Mesenchymal stem cell (in vitro differentiated cells and primary cell): ENCODE results near the gene RNU1-4.
A peak's percentile ranks its signal among the peaks of the same experiment; 100 is the strongest.
"Not testable (repeated sequence)": the region's sequence is repeated elsewhere in the genome, so short reads cannot be mapped to it uniquely, and the experiment has no call there.

Experiments
- DNase-seq: peaks from one replicate; pipeline ENCODE4 v3.0.0-alpha.2; 2013
- H2AFZ ChIP-seq: one replicate; pipeline ENCODE4 v1.6.1; 2013; ENCODE audit warnings: low read depth, mild to moderate bottlenecking, control low read depth, inconsistent platforms, low read length, moderate library complexity
- H2AK5ac ChIP-seq: 2 replicates; pipeline ENCODE4 v1.6.1; 2013; ENCODE audit warnings: low read length, moderate library complexity, mild to moderate bottlenecking, inconsistent platforms; ENCODE audit not compliant: severe bottlenecking
- H2BK120ac ChIP-seq: one replicate; pipeline ENCODE4 v1.6.1; 2013; ENCODE audit warnings: low read depth, mild to moderate bottlenecking, inconsistent platforms, low read length, moderate library complexity
- H2BK12ac ChIP-seq, 2 experiments: one replicate each; pipeline ENCODE4 v1.6.1; 2013; ENCODE audit warnings: inconsistent platforms in 2 of 2, low read length in 2 of 2, mild to moderate bottlenecking in 2 of 2, moderate library complexity in 2 of 2, control low read depth in 1 of 2
- H2BK15ac ChIP-seq: one replicate; pipeline ENCODE4 v1.6.1; 2013; ENCODE audit warnings: mild to moderate bottlenecking, low read depth, inconsistent platforms; ENCODE audit not compliant: poor library complexity, severe bottlenecking
- H2BK5ac ChIP-seq: 2 replicates; pipeline ENCODE4 v1.6.1; 2013; ENCODE audit warnings: low read depth, mild to moderate bottlenecking, low read length, control low read depth, inconsistent platforms; ENCODE audit not compliant: poor library complexity, severe bottlenecking
- H3K14ac ChIP-seq, 2 experiments: one replicate each; pipeline ENCODE4 v1.6.1; 2013; ENCODE audit warnings: inconsistent platforms in 2 of 2, low read length in 2 of 2, control low read depth in 1 of 2, mild to moderate bottlenecking in 1 of 2, moderate library complexity in 1 of 2
- H3K18ac ChIP-seq, 2 experiments: one replicate each; pipeline ENCODE4 v1.6.1; 2013; ENCODE audit warnings: inconsistent platforms in 2 of 2, low read length in 2 of 2, control low read depth in 1 of 2, low read depth in 1 of 2, mild to moderate bottlenecking in 1 of 2
- H3K23ac ChIP-seq, 2 experiments: one replicate each; pipeline ENCODE4 v1.6.1; 2013; ENCODE audit warnings: inconsistent platforms in 2 of 2, low read length in 2 of 2, mild to moderate bottlenecking in 2 of 2, moderate library complexity in 2 of 2, control low read depth in 1 of 2
- H3K27ac ChIP-seq: 2 replicates; pipeline ENCODE4 v1.5.1; 2013; ENCODE audit warnings: mild to moderate bottlenecking, moderate library complexity, low read length, control low read depth, inconsistent platforms; ENCODE audit not compliant: poor library complexity, severe bottlenecking
- H3K27me3 ChIP-seq, 2 experiments: 2 replicates each; pipeline versions ENCODE4 v1.6.1 to v1.7.0; 2013; ENCODE audit warnings: low read length in 2 of 2, mild to moderate bottlenecking in 2 of 2, moderate library complexity in 2 of 2, control low read depth in 1 of 2, inconsistent platforms in 1 of 2; ENCODE audit not compliant: control insufficient read depth in 1 of 2, insufficient read depth in 1 of 2
- H3K36me3 ChIP-seq, 2 experiments: 2 replicates each; pipeline versions ENCODE4 v1.6.1 to v1.7.0; 2013; ENCODE audit warnings: low read length in 2 of 2, control low read depth in 1 of 2, inconsistent platforms in 1 of 2, low read depth in 1 of 2, mild to moderate bottlenecking in 1 of 2; ENCODE audit not compliant: insufficient read depth in 2 of 2, control insufficient read depth in 1 of 2
- H3K4ac ChIP-seq, 2 experiments: one replicate each; pipeline ENCODE4 v1.6.1; 2013; ENCODE audit warnings: inconsistent platforms in 2 of 2, low read length in 2 of 2, mild to moderate bottlenecking in 2 of 2, moderate library complexity in 2 of 2, control low read depth in 1 of 2, low read depth in 1 of 2
- H3K4me1 ChIP-seq: 2 replicates; pipeline ENCODE4 v1.6.1; 2013; ENCODE audit warnings: low read depth, low read length, control low read depth; ENCODE audit not compliant: control insufficient read depth, insufficient read depth
- H3K4me2 ChIP-seq: 2 replicates; pipeline ENCODE4 v1.6.1; 2013; ENCODE audit warnings: low read length, mild to moderate bottlenecking, inconsistent platforms; ENCODE audit not compliant: poor library complexity, severe bottlenecking
- H3K4me3 ChIP-seq, 2 experiments: 2 replicates each; pipeline versions ENCODE4 v1.5.1 to v1.7.0; 2013; ENCODE audit warnings: low read length in 2 of 2, mild to moderate bottlenecking in 2 of 2, control low read depth in 1 of 2, low read depth in 1 of 2; ENCODE audit not compliant: insufficient read depth in 1 of 2
- H3K79me1 ChIP-seq: replicated peaks from 2 replicates; pipeline ENCODE4 v1.6.1; 2013; ENCODE audit warnings: mild to moderate bottlenecking, control low read depth, low read length, inconsistent platforms; ENCODE audit not compliant: poor library complexity, severe bottlenecking
- H3K9ac ChIP-seq: 2 replicates; pipeline ENCODE4 v1.7.0; 2013; ENCODE audit warnings: mild to moderate bottlenecking, low read length, moderate library complexity
- H3K9me3 ChIP-seq: 2 replicates; pipeline ENCODE4 v1.7.0; 2013; ENCODE audit warnings: mild to moderate bottlenecking, low read length; ENCODE audit not compliant: control insufficient read depth
- H4K8ac ChIP-seq: one replicate; pipeline ENCODE4 v1.6.1; 2013; ENCODE audit warnings: inconsistent platforms, mild to moderate bottlenecking, low read length, moderate library complexity
- H4K91ac ChIP-seq: one replicate; pipeline ENCODE4 v1.6.1; 2013; ENCODE audit warnings: mild to moderate bottlenecking, low read length, inconsistent platforms
- WGBS: methylation state at CpG from one replicate; pipeline ENCODE4 v1.1.7; 2013; ENCODE audit warnings: mixed read lengths; 5-methylcytosine and 5-hydroxymethylcytosine counted together

Gene RNU1-4

GRCh38 chr1:16718099-16718907 is 22.0 kb upstream of the RNU1-4 start:
- Histone ChIP-seq H2AK5ac (peak overlapping the region; percentile 10), H3K27me3 (peaks cover 19 to 67% of the 10 kb centered on the region in 2 experiments), H3K4me1 (peaks cover 20% of the 10 kb centered on the region)
- H3K9me3 ChIP-seq, H2BK5ac ChIP-seq, H2AFZ ChIP-seq, H3K9ac ChIP-seq, H2BK120ac ChIP-seq, H2BK15ac ChIP-seq, H3K4ac ChIP-seq, H3K4me2 ChIP-seq, H3K27ac ChIP-seq, H3K4me3 ChIP-seq, DNase-seq, H3K79me1 ChIP-seq, H4K8ac ChIP-seq, H2BK12ac ChIP-seq, H4K91ac ChIP-seq, H3K14ac ChIP-seq, H3K36me3 ChIP-seq, H3K23ac ChIP-seq, H3K18ac ChIP-seq: not testable (repeated sequence)
- 89% methylated on average over 14 of the region's 14 CpGs for WGBS

- no peak overlapping the region for H2AFZ ChIP-seq
- no peak overlapping the region for H4K8ac ChIP-seq
- no peak overlapping the region for H3K4me3 ChIP-seq
- no peak overlapping the region for H2AK5ac ChIP-seq
- no peak overlapping the region for H3K18ac ChIP-seq
- H3K4ac ChIP-seq = no peak overlapping the region
- DNase-seq = no peak
- no peak overlapping the region for H3K9ac ChIP-seq
- no peak overlapping the region for H2BK120ac ChIP-seq
- no peaks in the 10 kb centered on the region for H3K36me3 ChIP-seq
- no peak overlapping the region for H3K4me2 ChIP-seq
- no peak overlapping the region for H3K27ac ChIP-seq
- H3K9me3 ChIP-seq = no peaks in the 10 kb centered on the region
- H2BK15ac ChIP-seq = no peak overlapping the region
- H3K27me3 ChIP-seq = peaks cover 23 to 74% of the 10 kb centered on the region in 2 experiments
- no peak overlapping the region for H4K91ac ChIP-seq
- no peak overlapping the region for H2BK12ac ChIP-seq
- 86% methylated on average over 8 of the region's 8 CpGs for WGBS
- no peak overlapping the region for H3K14ac ChIP-seq
- H3K23ac ChIP-seq = no peak overlapping the region
- H3K79me1 ChIP-seq = no peaks in the 10 kb centered on the region
- H2BK5ac ChIP-seq = no peak overlapping the region
- H3K4me1 ChIP-seq = peaks cover 20% of the 10 kb centered on the region
Measured at GRCh38 chr1:16718908-16719533, 21.3 kb upstream of the RNU1-4 start.

DNA sequence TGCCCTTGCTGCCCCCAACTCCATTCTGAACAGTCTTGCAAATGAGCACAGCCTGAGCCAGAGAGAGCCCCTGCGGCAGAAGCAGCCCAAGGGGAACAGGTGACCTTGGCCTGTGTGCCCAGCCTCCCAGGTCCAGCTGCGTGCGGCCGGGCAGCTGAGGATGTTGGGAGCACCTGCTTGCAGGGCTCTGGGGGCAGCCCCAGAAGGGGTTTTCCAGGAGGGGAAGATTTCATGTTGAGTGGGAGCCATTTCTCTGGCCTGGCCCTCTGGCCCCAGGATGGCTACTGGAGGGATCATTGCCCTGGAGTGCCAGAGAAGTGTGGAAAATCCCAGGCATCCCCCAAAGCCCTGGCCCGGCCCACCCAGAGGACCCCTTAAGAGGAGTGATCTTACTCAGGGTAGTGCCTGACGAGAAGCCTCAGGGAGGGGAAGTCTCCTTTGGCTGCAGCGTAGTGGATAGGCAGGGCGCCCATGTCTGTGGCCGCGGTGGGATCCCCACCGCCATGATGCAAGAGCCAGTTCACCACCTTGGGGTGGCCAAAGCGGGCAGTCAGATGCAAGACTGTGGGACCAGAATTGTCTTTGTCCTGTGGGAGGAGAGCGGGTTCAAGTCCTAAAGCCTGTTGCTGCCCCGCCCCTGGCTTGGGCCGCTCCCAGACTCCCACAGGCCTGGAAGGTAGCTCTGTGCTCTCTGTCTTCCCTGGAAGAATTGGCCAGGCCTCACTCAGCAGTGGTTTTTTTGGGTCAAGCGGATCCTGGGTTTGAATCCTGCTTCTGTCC is 20.6 kb upstream of the RNU1-4 start:
- H2AFZ ChIP-seq = no peak overlapping the region
- no peak overlapping the region for H3K23ac ChIP-seq
- no peaks in the 10 kb centered on the region for H3K9me3 ChIP-seq
- no peak overlapping the region for H4K8ac ChIP-seq
- WGBS = 88% methylated on average over 16 of the region's 16 CpGs
- H3K4ac ChIP-seq = no peak overlapping the region
- H2BK5ac ChIP-seq = no peak overlapping the region
- H2AK5ac ChIP-seq = no peak overlapping the region
- no peak overlapping the region for H3K4me2 ChIP-seq
- no peak overlapping the region for H3K4me3 ChIP-seq
- H3K4me1 ChIP-seq = peaks cover 20% of the 10 kb centered on the region
- DNase-seq = no peak
- no peak overlapping the region for H2BK120ac ChIP-seq
- H2BK12ac ChIP-seq = no peak overlapping the region
- H3K36me3 ChIP-seq = no peaks in the 10 kb centered on the region
- H3K27ac ChIP-seq = no peak overlapping the region
- no peaks in the 10 kb centered on the region for H3K79me1 ChIP-seq
- no peak overlapping the region for H2BK15ac ChIP-seq
- H4K91ac ChIP-seq = no peak overlapping the region
- H3K27me3 ChIP-seq = peaks cover 25 to 81% of the 10 kb centered on the region in 2 experiments
- H3K9ac ChIP-seq = no peak overlapping the region
- peak overlapping the region in 1 of 2 experiments; percentile 8 for H3K14ac ChIP-seq
- no peak overlapping the region for H3K18ac ChIP-seq
